ENCODE measurements around the gene OR11H12.
"Not testable (repeated sequence)": the region's sequence is repeated elsewhere in the genome, so short reads cannot be mapped to it uniquely, and the experiment has no call there.

OR11H12 gene, protein sequence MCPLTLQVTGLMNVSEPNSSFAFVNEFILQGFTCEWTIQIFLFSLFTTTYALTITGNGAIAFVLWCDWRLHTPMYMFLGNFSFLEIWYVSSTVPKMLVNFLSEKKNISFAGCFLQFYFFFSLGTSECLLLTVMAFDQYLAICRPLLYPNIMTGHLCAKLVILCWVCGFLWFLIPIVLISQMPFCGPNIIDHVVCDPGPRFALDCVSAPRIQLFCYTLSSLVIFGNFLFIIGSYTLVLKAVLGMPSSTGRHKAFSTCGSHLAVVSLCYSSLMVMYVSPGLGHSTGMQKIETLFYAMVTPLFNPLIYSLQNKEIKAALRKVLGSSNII
- total RNA-seq = 0 to 0.05 (median 0) reads per million in 18 experiments

DNA sequence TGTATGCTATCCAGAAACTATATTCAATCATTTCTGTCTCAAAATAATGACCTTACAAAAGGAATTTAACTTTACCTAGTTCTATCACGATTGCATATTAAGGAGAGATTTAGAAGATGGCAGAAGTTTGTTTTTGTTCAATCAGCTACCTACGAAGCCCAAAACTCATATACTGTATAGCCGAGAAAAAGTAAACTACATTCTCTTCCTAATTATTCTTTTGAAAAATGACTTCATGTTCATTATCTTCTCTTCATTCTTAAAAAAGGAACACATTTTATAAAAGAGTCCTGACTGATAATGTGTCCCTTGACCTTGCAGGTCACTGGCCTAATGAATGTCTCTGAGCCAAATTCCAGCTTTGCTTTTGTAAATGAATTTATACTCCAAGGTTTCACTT, at the start of gene OR11H12:
Gene OR11H12 (plus strand): TSS at position 301 of the 400 bp plus-strand sequence. CDS start 0 bp downstream, at position 301.
- DNase-seq = not testable (repeated sequence)

DNA sequence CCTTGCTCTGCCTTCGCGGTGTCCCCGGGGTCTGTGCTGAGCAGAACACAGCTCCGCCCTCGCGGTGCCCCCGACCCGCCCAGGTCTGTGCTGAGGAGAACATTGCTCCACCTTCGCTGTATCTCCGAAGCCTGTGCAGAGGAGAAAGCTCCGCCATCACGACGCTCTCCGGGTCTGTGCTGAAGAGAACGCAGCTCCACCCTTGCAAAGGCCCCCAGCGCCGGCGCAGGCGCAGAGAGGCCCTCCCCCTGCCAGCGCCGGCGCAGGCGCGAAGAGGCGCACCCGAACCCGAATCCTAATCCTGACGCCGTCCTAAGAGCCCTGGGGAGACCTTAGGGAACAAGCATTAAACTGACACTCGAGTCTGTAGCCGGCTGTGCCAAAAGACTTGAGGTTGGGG, 18.0 kb upstream of the OR11H12 start:
- not testable (repeated sequence) for DNase-seq

DNA sequence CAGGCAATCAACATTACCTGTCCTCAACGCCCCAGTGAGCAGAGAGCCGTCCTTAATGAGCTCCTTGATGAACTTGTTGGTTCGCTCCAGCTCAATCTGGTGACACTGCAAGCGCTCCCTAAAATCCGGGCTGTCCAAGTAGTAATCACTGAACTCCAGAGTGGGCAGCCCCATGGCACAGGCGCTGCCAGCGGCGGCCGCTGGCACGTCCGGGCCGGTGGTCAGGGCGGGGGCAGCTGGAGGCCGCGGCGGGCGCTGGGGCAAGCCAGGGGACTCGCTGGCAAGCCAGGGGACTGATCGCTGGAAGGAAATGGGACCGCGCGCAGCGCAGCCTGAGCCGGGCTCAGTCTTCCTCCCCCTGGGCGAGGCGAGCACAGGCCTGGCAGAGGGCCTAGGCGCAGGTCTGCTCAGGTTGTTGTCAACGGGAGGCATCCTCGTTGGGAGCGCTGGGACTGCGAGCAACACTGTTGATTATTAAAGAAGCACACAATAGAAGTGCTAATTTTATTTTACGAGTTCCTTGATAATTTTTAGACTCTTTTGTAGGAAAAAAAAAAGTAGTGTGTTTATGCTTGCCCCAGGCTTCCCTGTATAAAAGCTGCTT, 25.8 kb downstream of the OR11H12 start:
- DNase-seq = not testable (repeated sequence)

DNA sequence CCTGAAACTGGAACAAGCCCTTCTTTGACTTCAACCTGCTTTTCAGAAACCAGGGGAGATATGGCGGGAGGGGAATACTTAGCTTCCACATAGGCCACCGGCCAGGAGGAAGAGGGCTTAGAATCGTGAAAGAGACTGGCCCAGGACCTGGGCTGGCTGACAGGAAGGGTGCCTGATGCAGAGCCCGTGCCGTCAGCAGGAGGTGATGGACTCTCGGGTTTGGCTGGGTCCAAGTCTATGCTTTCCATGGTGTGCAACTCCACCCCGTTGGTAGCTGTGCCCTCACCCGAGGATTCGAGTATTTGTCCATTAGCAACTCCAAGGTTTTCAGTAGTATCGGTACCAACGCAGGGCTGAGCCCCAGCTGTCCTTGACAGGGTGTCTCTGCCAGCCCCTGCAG, 35.1 kb downstream of the OR11H12 start:
- not testable (repeated sequence) for DNase-seq

DNA sequence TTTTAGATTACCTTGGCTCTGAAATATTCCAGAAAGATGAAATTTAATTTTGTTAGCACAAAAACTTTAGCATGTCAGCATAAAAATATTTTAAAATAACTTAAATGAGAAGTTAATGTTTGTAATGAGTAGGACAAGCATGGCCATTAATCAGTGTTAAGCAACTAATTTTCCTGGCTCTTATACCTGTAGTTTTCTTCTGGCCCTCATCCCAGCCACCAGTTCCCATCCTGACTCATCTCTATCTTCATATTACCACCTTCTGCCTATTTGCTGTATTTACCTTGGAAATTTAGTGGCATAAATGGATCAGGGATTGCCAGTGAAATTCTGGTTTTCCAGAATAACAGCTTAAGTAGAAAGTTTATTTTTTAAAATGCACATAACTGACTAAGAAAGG, 37.1 kb downstream of the OR11H12 start:
- DNase-seq = not testable (repeated sequence)

DNA sequence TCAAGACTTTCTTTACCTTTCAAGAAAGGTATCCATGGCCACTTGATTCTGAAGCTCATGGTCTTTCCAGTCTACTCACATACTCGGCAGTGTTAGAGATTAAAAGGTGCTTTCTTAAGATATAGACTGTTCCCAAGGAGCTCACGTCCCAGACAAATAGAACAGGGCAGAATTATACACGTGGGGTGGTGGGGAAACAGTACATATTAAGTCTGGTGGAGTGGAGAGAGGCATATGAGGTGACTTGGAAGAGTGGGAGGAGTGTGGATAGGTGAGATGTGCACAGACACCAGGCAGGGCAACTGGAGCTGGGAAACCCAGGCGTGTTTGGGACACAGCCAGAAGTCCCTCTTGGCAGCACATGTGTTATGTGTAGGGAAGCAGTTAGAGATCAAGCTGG, 37.9 kb downstream of the OR11H12 start:
- not testable (repeated sequence) for DNase-seq

DNA sequence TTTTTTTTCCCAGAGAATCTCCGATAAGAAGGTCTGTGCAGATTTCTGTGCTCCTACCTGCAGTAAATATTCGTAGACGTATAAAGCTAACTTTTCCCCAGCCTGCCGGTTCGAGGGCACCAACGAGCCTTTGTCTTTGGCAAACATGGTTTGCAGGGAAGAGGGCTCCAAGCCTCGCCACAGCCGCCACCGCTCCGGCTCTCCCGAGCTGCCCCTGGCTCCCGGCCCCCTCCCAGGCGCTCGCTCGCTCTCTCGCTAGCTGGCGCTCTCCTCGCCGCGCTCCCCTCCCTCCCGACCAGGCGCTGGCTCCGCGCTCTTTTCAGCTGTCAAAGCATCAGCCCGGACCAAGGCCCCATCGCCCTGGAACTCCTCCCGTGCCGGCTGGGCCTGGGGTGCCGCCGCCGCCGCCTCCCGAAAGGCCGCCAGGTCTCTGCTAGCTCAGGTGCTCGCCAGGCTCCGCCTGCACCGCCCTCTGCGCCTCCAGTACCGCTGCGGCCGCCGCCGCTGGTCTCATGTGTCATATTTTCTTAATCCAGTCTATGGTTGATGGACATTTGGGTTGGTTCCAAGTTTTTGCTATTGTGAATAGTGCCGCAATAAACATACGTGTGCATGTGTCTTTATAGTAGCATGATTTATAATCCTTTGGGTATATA, 45.3 kb downstream of the OR11H12 start:
- DNase-seq = not testable (repeated sequence)

Measured in inflammatory macrophage (primary cell).